Lower lobe of right lung (tissue), 2 donors: Measurements from ENCODE around the gene MYBPH. TPM values are rescaled to one million over a fixed set of nuclear protein-coding genes. Genes with fewer than 3 reads are reported as not detected.

Experiments
- ATAC-seq, 2 donors: fragments of 200-7000 bp; cut with Tn5 transposase; one replicate each; pipeline ENCODE4 v1.9.1; 2020 to 2022; ENCODE audit warnings: mild to moderate bottlenecking in 2 of 2, moderate library complexity in 2 of 2
- DNase-seq: peaks from one replicate; pipeline ENCODE4 v3.0.0-alpha.2; 2020
- H3K27ac ChIP-seq: fragments of 200-600 bp; one replicate; pipeline ENCODE4 v1.8.0; 2022
- H3K27me3 ChIP-seq: fragments of 200-600 bp; one replicate; pipeline ENCODE4 v1.8.0; 2022; ENCODE audit warnings: low read depth
- H3K36me3 ChIP-seq: fragments of 200-600 bp; one replicate; pipeline ENCODE4 v1.8.0; 2022; ENCODE audit warnings: mild to moderate bottlenecking
- H3K4me1 ChIP-seq: fragments of 200-600 bp; one replicate; pipeline ENCODE4 v1.8.0; 2022
- H3K4me3 ChIP-seq: fragments of 200-600 bp; one replicate; pipeline ENCODE4 v1.8.0; 2022; ENCODE audit warnings: mild to moderate bottlenecking
- H3K9me3 ChIP-seq: fragments of 200-600 bp; one replicate; pipeline ENCODE4 v1.8.0; 2022
- CTCF ChIP-seq: fragments of 200-600 bp; IDR thresholded peaks from one replicate; pipeline ENCODE4 v1.8.0; 2022; ENCODE audit warnings: antibody characterized with exemption, mild to moderate bottlenecking
- intact Hi-C: fragments of 100-400 bp; cut with DNase I; formaldehyde crosslinking; loops from one replicate; pipeline ENCODE4 v1.11.0; 2022
- total RNA-seq: library from RNA; stranded (reverse); fragmentation: NEBNext Ultra II Directional; extraction: Animal tissue kit (Norgen Biotek cat#: 25700); gene quantifications from one replicate; pipeline ENCODE4 v1.2.1, GENCODE V29; 2021
- donor health status: DM: no; HTN: yes; CAD: no; lungs with severe emphysema.

Gene MYBPH
- total RNA-seq, 1 donor from 2014 or later: not detected

- peaks cover 13% of the 10 kb centered on the region for H3K4me1 ChIP-seq
- no peaks in the 10 kb centered on the region for H3K36me3 ChIP-seq
- no peak for ATAC-seq
- no peak for TF ChIP-seq CTCF
- no peak for DNase-seq
- no peak overlapping the region for H3K27ac ChIP-seq
- H3K4me3 ChIP-seq: no peak overlapping the region
- intact Hi-C loops: no loop called here
- H3K27me3 ChIP-seq: no peaks in the 10 kb centered on the region
- H3K9me3 ChIP-seq: no peaks in the 10 kb centered on the region
Measured at GRCh38 chr1:203171341-203172183, 4.1 kb downstream of the MYBPH start.

GRCh38 chr1:203170625-203171330, 4.8 kb downstream of the MYBPH start:
- intact Hi-C loops: no loop called here
- no peak overlapping the region for H3K27ac ChIP-seq
- no peak for DNase-seq

GRCh38 chr1:203169770-203170520, 5.7 kb downstream of the MYBPH start:
- intact Hi-C loops: no loop called here
- DNase-seq (no peak), ATAC-seq (no peak)
- TF ChIP-seq CTCF: no peak
- H3K36me3 ChIP-seq: no peaks in the 10 kb centered on the region
- H3K9me3 ChIP-seq: no peaks in the 10 kb centered on the region
- no peak overlapping the region for H3K27ac ChIP-seq
- no peaks in the 10 kb centered on the region for H3K4me1 ChIP-seq
- no peaks in the 10 kb centered on the region for H3K27me3 ChIP-seq
- no peak overlapping the region for H3K4me3 ChIP-seq

More at GRCh38 chr1:203170625-203171330, 4.8 kb downstream of the MYBPH start:
- no peak for ATAC-seq
- peaks cover 6% of the 10 kb centered on the region for H3K4me1 ChIP-seq
- H3K4me3 ChIP-seq: no peak overlapping the region
- H3K27me3 ChIP-seq: no peaks in the 10 kb centered on the region
- H3K36me3 ChIP-seq: no peaks in the 10 kb centered on the region
- TF ChIP-seq CTCF: no peak
- no peaks in the 10 kb centered on the region for H3K9me3 ChIP-seq

GRCh38 chr1:203168991-203169390, 6.6 kb downstream of the MYBPH start:
- no peak for ATAC-seq
- TF ChIP-seq CTCF: no peak
- H3K4me1 ChIP-seq: no peaks in the 10 kb centered on the region
- no peaks in the 10 kb centered on the region for H3K36me3 ChIP-seq
- H3K27me3 ChIP-seq: no peaks in the 10 kb centered on the region
- intact Hi-C loops: no loop called here
- H3K27ac ChIP-seq: no peak overlapping the region
- no peaks in the 10 kb centered on the region for H3K9me3 ChIP-seq
- no peak overlapping the region for H3K4me3 ChIP-seq
- DNase-seq: no peak

GRCh38 chr1:203168256-203168786, 7.3 kb downstream of the MYBPH start:
- no peaks in the 10 kb centered on the region for H3K4me1 ChIP-seq
- H3K9me3 ChIP-seq: no peaks in the 10 kb centered on the region
- no peaks in the 10 kb centered on the region for H3K27me3 ChIP-seq
- no peak overlapping the region for H3K27ac ChIP-seq
- H3K36me3 ChIP-seq: no peaks in the 10 kb centered on the region
- no peak overlapping the region for H3K4me3 ChIP-seq
- TF ChIP-seq CTCF: no peak
- ATAC-seq: no peak
- intact Hi-C loops: no loop called here
- no peak for DNase-seq
